Mesothelial cell of epicardium (in vitro differentiated cells): ENCODE data around the gene ANO1. TPM values are rescaled to one million over a fixed set of nuclear protein-coding genes. Genes with fewer than 3 reads are reported as not detected.

Experiments used
- DNase-seq, 2 experiments: peaks; one replicate each; pipeline ENCODE4 v3.0.0; 2021; ENCODE audit warnings: low spot score in 2 of 2; ENCODE audit not compliant: unreplicated experiment in 2 of 2
- H3K27ac Mint-ChIP-seq: 2 replicates; pipeline ENCODE4 v1.8.0; 2021; ENCODE audit warnings: mixed read lengths
- H3K27me3 Mint-ChIP-seq: 2 replicates; pipeline ENCODE4 v1.8.0; 2021; ENCODE audit warnings: low read depth, mixed read lengths
- H3K36me3 Mint-ChIP-seq: 2 replicates; pipeline ENCODE4 v1.8.0; 2021; ENCODE audit warnings: mixed read lengths
- H3K4me1 Mint-ChIP-seq: 2 replicates; pipeline ENCODE4 v1.8.0; 2021; ENCODE audit warnings: mixed read lengths
- H3K4me3 Mint-ChIP-seq: 2 replicates; pipeline ENCODE4 v1.8.0; 2021; ENCODE audit warnings: mild to moderate bottlenecking, moderate library complexity, mixed read lengths
- H3K9me3 Mint-ChIP-seq: 2 replicates; pipeline ENCODE4 v1.8.0; 2021; ENCODE audit warnings: mixed read lengths
- CTCF ChIP-seq: fragments of 200-600 bp; sonication (generic); IDR thresholded peaks from one replicate; pipeline ENCODE4 v1.5.0; 2021; ENCODE audit warnings: antibody characterized with exemption; ENCODE audit not compliant: unreplicated experiment
- total RNA-seq: library from RNA; stranded (reverse); gene quantifications from 3 replicates; pipeline ENCODE4 v1.2.1, GENCODE V29; 2021

The ANO1 gene
- total RNA-seq, 1 donor from 2014 or later, result 37.2 TPM

- Mint-ChIP-seq H3K27ac (peak overlapping the region; percentile 95), H3K4me3 (peak overlapping the region; percentile 90), H3K4me1 (peaks cover 21% of the 10 kb centered on the region), H3K36me3 (peaks cover 12% of the 10 kb centered on the region), H3K27me3 (peaks cover 3% of the 10 kb centered on the region), H3K9me3 (no peaks in the 10 kb centered on the region)
- TF ChIP-seq CTCF, result no peak
- peak in 1 of 2 experiments; percentile 57 for DNase-seq
These were observed 125.8 kb downstream of the ANO1 start for GRCh38 chr11:70203751-70204465.

GRCh38 chr11:70204466-70204799, 126.3 kb downstream of the ANO1 start:
- no peak for TF ChIP-seq CTCF
- DNase-seq, result no peak
- Mint-ChIP-seq H3K4me1 (peaks cover 21% of the 10 kb centered on the region), H3K27ac (peak overlapping the region; percentile 95), H3K36me3 (peaks cover 17% of the 10 kb centered on the region), H3K9me3 (no peaks in the 10 kb centered on the region), H3K27me3 (peaks cover 2% of the 10 kb centered on the region), H3K4me3 (peak overlapping the region; percentile 90)

GRCh38 chr11:70205049-70205725, 127.1 kb downstream of the ANO1 start:
- peaks cover 22% of the 10 kb centered on the region for H3K36me3 Mint-ChIP-seq

GRCh38 chr11:70205766-70206165, 127.6 kb downstream of the ANO1 start:
- H3K27ac Mint-ChIP-seq, result no peak overlapping the region
- DNase-seq, result no peak
- H3K36me3 Mint-ChIP-seq, result peaks cover 23% of the 10 kb centered on the region
- no peak for TF ChIP-seq CTCF
- H3K9me3 Mint-ChIP-seq, result no peaks in the 10 kb centered on the region
- H3K4me1 Mint-ChIP-seq, result peaks cover 21% of the 10 kb centered on the region
- peak overlapping the region; percentile 43 for H3K4me3 Mint-ChIP-seq
- H3K27me3 Mint-ChIP-seq, result no peaks in the 10 kb centered on the region

More at GRCh38 chr11:70205049-70205725, 127.1 kb downstream of the ANO1 start:
- Mint-ChIP-seq H3K9me3 (no peaks in the 10 kb centered on the region), H3K27me3 (no peaks in the 10 kb centered on the region), H3K4me3 (peak overlapping the region; percentile 90), H3K27ac (peak overlapping the region; percentile 95), H3K4me1 (peaks cover 21% of the 10 kb centered on the region)
- TF ChIP-seq CTCF, result no peak
- DNase-seq, result no peak

GRCh38 chr11:70206226-70206981, 128.3 kb downstream of the ANO1 start:
- H3K4me1 Mint-ChIP-seq, result peaks cover 21% of the 10 kb centered on the region
- DNase-seq, result no peak
- H3K27me3 Mint-ChIP-seq, result no peaks in the 10 kb centered on the region
- no peak overlapping the region for H3K4me3 Mint-ChIP-seq
- TF ChIP-seq CTCF, result no peak
- peaks cover 23% of the 10 kb centered on the region for H3K36me3 Mint-ChIP-seq
- H3K9me3 Mint-ChIP-seq, result no peaks in the 10 kb centered on the region
- no peak overlapping the region for H3K27ac Mint-ChIP-seq
